ENCODE measurements around the gene VAMP2.
A peak's percentile ranks its signal among the peaks of the same experiment; 100 is the strongest.

Gene VAMP2

DNA sequence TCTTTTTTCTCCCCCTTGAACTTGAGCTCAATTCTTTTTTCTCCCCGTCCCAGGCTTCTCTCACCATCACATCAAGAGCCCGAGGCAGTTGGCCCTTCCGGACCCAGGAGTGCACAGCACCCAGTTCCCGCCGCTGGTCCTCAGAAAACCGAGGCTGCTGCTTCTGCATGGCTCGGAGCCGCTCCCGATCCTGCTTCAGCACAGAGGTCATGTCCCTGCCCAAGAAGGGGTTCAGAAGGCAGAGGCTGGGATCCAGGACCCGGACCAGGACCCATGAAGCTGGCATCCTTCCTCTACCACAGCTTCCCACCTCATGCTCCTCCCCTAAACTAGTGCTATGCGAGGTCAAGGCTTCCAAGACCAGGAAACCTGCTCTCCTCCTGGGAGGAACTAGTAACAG, 21.0 kb downstream of the VAMP2 start:
- no peak for DNase-seq

DNA sequence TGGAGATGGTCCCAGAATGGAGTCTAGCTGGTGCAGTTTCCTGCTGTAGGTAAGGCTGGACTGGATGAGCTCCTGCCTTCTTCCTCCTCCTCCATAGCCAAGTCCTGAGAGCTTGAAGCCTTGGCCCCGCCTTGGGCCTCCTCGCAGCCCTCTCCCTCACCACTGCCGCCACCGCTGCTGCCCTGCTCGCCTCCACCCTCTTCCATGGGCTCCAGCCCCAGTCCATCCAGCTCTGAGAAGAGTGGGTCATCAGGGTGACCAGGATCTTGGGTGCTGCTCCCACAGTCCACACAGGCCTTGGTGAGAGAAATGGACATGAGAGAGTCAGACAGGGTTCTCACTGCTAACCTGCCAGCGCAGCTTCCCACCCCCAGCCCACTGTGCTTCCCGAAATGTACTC, 21.7 kb downstream of the VAMP2 start:
- DNase-seq, result no peak

DNA sequence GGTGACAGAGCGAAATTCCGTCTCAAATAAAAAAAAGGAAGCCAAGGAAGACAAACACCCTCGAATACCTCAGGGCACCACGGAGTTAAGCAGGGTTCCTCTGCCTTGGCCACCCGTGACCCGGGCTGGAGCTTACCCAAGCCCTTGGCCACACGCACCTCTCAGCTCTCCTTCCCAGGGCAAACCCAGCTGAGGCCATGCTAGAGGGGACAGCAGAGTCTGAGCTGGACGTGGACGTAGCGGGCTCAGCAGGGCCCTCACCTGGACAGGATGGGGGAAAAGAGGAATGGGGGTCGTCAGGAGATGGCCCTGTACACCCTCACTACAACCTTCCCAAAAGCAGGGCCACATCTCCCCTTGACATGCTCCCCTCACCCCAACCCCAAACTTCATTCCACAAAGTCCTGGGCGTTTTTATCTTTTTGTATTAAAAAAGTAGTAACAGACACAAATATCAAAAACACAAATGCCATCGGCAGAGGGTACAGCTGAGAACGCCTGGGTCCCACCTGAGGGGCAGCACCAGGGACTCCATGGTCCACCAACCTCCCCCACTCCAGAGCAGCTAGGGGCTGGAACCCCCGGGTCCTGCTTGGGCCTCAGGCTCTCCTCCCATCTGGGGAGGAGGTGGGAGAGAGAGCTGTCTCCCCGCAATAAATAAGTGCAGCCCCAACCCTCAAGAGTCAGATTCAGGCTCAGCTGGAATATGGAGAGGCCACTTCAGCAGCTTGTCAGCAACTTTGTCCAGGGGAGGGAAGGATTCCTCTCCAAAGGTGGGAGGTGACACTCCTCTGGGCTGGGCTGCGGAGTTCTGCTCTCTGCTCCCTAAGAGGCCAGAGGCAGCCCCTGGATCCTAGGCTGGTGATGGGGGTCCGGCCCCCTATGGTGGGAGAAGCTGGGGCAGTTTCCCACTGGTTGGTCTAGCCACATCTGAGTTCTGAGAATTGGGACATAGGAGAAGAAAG, 22.4 kb downstream of the VAMP2 start:
- no peak for DNase-seq

DNA sequence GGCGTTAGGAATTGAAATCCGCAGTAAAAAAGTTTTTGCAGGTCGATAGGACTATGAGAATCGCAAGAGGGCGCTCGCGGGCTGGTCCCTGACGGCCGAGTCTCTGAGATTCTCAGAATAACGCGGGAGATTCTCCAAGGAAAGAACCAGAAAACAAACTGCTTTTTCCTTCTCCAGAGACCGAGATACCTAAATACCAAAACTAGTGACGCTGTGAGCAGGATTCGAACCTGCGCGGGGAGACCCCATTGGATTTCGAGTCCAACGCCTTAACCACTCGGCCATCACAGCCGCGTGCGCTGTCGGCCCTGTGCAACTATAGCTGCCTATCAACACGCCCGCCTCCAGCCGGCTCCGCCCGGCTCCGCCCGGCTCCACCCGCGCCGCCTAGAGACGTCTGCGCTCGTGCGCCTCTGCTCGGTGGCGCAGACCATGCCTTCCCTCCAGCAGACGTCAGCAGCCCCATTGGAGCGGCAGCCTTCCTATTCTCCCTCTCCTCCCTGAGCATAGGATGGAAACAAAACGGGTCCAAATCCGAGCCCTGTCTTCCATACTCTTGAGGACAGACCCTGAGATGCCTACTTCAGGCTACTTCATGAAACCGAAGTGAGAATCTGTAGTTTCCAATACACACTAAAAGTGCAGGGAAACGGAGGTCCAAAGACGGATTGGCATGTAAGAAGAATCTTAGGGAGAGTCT, 23.9 kb downstream of the VAMP2 start:
- peak; percentile 92 for DNase-seq

DNA sequence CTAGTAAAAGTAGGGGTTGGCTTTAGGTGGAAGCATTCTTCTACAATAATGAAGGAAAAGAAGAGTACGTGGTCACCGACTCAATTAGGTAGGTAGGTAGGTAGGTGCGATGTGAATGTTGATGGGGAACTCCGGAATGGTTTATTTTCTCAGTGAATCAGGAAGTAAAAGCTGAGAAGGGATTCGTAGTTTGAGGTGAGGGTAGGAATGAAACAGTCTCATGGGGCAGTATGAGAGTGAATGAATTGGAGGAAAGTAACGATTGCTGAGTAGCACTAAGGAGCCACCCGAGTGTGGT, 24.4 kb downstream of the VAMP2 start:
- DNase-seq, result no peak

DNA sequence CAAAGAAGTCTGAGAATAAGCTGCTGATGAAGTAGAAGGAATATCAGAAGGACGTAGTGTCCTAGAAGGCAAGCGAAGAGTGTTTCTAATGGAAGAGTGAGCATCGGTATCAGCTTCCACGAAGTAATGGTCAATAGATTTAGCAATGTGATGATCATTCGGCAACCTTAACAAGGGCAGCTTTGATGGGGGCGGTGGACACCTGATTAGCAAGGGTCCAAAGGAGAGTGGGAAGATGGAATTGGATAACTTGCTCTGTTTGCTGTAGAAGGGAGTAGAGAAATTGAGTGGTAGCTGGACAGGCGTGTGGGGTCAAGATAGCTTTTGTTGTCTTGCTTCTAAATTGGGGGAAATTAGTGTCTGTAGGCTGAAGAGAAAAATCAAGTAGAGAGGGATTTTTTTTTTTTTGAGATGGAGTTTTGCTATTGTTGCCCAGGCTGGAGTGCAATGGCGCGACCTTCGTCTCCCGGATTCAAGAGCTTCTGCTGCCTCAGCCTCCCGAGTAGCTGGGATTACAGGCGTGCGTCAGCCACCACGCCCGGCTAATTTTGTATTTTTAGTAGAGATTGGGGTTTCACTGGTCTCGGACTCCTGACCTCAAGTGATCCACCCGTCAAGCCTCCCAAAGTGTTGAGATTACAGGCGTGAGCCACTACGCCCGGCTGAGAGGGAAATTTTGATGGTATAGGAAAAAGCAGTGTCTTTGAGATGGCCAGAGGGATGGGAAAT, 24.9 kb downstream of the VAMP2 start:
- no peak for DNase-seq

DNA sequence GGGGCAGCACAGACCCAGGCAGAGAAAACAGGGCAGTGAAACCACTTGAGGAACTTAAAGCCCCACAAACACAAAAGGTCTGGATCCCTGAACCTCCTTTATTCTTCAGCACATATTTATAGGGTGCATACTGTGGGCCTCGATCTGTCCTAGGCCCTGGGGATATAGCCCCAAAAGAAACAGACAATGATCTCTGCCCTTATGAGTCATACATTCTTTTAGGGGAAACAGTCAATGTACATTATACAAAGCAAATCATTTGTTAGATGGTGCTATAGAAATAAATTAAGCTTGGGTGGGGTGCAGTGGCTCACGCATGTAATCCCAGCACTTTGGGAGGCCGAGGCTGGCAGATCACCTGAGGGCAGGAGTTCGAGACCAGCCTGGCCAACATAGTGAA, 28.8 kb downstream of the VAMP2 start:
- no peak for DNase-seq

DNA sequence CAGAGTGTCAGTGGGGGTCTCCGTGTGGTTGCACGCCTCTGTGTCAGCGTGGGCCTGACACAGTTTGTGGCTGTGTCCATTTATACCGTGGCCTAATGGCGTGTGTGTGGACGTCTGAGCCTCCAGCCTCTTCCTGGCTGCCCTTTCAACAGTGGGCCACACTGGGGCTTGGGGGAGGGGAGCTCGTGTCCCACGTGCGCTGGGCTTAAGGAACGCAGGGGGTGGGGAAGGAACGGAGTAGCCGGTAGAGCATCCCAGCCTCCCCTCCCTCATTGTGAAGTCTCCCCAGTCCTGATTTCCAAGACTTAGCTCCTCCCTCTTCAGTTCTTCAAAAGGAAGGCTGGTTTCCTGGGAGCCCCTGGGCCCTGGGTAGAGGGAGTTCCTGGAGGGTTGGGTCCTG, 29.3 kb downstream of the VAMP2 start:
- no peak for DNase-seq

DNA sequence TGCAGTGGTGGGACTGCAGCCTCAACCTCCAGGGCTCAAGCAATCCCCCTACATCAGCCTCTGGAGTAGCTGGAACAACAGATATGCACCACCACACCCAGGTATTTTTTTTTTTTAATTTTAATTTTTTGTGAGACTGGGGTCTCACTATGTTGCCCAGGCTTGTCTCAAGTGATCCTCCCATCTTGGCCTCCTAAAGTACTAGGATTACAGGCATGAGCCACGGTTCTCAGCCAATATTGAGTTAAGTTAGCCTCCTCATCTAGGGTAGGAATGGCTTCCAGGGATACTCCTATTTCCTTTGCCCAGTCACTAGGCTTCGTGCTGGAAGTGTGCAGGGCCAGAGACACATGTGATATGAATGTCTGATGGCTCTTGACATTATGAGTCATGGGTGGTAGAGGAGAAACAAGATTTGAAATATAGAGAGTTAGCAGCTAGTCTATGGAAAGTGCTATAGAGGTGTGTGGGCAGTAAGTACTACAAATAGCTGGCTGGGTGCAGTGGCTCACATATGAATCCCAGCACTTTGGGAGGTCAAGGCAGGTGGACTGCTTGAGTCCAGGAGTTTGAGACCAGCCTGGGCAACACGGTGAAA, 30.8 kb downstream of the VAMP2 start:
- DNase-seq, result no peak

DNA sequence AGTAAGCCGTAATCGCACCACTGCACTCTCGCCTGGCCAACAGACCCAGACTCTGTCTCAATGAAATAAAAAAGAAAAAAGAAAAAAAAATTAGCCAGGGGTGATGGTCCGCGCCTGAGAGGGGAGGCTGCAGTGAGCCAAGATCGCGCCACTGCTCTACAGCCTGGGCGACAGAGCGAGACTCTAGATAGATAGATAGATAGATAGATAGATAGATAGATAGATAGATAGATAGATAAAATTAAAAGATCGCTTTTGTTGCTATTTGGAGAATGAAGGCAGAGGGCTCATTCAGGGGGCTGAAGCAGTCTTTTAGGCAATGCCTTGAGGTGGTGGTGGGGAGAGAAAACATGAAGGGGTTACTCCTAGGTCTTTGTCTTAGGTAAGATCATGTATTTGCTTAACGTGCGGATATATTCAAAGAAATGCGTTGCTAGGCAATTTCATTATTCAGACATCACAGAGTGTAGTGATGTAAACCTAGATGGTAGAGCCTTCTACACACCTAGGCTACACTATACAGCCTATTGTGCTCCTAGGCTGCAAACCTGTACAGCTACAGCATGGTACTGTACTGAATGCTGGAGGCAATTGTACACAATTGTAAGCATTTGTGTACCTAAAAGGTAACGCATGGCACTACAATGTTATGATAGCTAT, 34.5 kb downstream of the VAMP2 start:
- DNase-seq, result no peak

DNA sequence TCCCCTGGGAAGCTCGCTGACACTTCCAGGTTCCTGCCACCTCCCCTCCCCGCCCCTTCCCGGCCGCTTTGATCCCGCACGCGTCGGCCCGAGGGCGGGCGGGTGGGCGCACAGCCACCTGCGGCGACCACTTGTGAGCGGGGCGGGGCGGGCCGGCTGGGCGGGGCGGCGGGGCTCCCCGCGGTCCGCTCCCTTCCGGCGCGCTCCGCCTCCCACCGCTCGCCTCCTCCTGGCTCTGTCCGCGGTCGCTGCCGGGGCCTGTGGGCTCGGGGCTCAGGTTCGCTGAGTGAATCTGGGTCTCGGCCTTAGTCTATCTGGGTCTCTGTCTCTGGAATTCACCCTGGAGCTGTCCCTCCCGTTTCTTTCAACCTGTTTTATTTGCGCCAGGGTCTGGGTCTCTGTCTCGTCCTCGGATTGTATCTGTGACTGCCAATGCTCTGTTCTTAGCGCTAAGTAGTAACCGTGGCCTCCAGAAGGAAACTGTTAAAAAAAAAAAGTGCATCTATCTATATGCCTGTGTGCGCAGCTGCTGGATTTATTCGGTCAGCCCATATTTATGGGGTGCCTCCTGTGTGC, 36.2 kb downstream of the VAMP2 start:
- DNase-seq, result no peak

DNA sequence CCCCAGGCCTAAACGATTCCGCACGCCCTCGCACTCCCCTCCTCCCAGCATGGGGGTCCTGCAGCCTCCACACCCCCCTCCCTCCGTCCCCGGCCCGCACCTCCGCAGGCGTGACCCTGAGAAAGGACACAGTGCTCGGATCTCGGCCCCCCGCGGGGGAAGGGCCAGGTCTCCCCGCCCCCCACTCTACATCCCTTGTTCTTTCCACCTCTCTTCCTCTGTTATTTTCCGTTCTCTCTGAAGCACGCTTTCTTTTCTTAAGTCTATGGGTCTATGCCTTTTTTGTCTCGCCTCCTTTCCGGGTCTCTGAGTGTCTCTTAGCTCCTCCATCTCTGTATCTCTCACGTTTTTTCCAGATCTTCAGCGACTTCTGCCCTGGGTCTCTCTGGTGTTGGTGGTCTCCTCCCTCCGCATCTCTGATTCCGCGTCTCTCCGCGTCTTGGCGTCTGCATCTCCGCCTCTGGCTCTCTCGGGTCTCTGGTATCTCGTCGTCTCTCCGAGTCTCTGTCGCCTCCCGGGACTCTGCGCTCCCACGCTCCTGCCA, 36.7 kb downstream of the VAMP2 start:
- no peak for DNase-seq

DNA sequence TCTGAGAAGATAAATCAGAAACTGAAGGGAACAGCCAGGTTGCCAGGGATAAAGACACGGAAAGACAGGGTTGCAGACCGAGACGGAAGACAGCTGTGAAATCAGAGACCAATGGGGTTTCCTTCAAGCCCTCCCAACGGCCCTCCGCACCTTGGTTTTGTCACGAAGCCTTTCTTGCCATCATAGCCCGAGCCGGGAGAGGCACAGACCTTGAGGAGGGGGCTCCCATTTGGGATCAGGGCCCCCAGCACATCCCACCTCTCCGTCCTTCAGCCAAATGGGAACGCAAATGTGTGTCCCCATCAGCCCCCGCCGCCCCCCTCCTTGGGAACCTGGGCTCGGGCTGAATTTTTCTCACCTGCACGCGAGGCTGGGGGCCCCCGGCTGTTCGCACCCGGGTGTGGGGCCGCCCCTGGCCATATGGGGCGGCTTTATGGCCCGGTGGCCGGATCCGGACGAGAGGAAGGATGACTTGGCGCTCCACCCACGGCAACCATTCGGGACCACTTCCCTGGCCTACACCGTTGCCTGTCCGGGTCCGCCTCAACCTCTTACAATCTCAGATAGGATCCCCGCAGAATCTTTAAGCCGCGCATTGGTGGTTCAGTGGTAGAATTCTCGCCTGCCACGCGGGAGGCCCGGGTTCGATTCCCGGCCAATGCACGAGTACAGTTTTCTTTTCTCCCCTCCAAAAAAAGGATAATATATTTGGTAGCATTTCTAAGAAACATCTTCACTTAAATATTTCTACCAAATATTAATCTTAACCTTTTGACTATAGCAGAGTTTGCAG, 37.4 kb downstream of the VAMP2 start:
- DNase-seq, result peak; percentile 82

DNA sequence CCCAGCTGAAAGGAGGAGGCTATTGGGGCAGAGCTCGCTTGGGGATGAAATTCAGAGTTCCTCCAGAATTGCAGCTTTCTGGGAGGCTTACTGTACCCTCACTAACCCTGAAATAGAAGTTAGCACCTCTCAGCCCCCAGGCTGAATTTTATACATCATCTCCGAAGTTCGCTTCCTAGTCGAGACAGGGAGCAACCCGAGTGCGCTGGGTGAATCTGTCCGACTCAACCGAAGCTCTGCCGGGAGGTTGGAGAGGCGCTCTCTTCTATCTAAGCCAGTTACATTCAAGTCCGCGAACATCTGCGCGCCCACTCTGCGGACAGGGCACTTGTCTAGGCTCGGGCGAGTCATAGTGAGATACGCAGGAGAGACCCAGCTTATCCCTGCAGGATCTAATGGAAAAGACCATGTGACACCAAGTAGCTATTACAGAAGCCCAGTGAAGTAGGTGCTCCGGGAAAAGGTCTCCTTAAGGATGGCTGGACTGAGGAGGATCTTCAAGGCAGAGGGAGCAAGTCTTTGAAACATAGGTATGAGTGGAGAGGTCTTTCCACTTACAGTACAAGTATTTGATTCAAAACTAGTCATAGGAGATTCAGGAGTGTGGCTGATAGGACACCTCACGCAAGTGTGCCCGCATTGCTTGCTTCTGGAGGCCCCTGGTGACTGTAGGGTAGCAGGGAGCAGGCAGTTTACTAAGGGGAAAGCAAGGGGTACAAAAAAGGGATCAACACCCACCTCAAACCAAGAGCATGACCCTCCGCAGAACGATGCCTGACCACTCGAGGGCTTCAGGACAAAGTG, 38.2 kb downstream of the VAMP2 start:
- no peak for DNase-seq

DNA sequence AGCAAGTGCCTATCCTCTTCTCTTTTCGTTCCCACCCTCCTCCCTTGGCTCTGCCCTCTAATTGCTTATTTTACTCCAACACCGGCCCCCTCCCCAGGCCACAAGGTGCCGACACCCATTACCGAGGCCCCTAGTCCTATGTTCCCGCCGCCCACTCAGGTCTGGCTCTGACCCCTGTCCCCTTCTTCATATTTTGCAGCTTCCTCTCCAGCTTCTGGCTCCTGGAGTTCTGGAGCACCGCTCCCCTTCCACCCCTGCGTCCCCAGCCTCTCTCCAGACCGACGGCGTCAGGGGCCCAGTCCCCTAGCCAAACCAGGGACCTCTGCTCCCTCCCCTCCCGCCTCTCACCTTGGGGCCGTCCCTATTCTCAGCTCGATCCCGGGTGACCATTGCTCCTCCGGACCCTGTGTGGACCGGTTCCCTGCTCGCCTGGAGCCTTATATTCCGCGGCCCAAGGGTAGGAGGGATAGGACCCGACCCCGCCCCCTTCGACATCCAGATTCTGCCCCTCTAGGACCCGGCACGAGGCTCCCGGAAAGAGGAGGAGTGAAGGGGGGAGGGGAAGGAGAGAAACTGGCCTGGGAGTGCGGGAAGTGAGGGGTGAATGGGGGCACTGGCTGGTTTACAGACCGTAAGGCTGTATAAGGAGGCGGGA, 38.9 kb downstream of the VAMP2 start, which contains the start of gene HES7:
TSS of gene HES7 (minus strand) at position 412 of the 655 bp plus-strand sequence. CDS start at position 390, 22 bp downstream.
- DNase-seq, result no peak

DNA sequence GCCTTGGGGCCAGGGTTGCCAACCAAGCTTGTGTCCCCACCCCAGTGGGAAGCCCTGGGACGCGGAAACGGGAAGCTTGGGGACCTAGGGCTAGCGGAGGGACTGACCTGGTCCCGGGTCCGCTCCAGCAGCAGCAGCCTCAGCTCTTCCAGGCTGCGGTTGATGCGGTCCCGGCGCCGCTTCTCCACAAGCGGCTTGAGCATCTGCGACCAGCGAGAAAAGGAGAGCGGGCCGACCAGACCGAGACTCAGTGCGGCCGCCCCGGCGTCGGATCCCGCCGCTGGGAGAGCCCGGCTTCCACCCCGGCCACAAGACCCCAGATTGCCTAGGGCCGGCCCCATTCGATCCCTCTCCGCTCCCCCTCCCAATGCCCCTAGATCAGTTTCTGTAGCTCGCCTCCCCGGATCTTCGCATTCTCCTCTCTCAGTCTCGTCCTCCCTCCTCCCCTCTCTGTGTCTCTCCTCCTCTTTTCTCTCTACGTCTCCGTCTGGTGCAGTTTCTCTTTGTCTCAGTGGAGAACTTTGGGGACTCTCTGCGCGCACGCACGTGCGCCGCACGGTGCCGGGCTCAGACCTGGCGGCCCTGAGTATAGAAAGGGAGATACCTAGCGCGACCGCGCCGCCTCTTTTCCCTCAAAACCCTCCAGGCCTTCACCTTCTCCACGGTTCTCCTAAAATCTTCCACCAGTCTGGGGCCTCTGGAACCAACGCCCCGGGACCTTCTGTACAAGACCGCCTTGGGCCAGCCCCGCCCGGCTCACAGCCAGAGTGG, 39.6 kb downstream of the VAMP2 start:
- DNase-seq, result peak; percentile 42

DNA sequence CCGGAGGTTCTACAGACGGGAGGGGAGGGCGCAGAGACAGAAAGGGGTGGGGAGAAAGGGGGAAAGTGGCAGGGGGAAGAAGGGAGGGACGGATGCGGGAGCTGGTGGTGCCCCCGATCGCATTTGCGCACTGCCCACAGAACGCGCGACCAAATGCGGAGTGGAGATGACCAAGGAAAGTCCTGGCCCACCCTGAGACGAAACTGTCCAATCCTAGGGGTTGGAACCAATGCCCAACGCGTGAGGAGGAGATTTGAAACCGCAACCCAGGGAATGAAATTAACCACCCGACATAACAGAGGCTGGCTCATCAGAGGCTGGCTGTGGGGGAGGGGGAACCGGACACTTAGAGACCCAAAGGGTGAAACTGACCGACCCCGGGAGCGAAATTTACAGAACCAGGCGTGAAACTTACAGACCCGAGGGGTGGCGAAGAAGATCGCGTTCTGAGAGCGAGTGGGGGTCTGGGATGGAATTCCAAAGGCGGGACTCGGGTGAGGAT, 40.3 kb downstream of the VAMP2 start:
- DNase-seq, result no peak

DNA sequence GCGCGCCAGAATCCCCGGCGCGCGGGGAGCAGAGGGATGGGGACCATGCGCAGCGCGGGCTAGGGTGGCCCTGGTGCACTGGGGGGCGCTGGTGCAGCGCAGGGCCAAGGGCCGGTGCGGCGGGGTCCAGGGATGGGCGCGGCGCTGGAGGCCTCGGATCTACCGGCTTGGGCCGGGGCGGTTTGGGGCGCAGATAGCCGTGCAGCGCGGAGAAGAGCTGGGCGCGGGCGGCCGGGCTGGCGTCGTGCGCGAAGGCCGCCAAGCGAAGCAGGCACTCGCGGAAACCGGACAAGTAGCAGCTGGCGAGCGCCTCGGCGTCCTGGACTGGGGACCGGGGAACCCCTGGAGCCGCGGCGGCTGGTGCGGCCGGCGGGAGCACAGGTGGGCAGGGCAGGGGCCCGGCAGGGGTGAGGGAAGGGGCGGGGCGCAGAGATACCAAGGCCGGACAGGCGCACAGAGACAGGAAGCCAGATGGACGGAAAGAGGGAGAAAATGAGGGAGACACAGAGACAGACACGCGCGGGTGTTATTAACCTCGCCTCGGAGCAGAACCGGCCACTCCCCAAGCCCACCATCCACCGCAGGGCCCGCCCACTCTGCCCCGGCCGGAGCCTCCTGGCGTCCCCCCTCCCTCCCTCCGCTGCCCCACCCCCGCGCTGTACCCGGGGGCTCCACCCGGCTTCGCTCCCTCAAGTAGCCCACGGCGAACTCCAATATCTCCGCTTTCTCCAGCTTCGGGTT, 40.9 kb downstream of the VAMP2 start:
- DNase-seq, result no peak

Data from central memory CD4-positive, alpha-beta T cell (primary cell).